GM18951 (cell line): ENCODE data around the gene TMEM88.
"Not testable (repeated sequence)": the region's sequence is repeated elsewhere in the genome, so short reads cannot be mapped to it uniquely, and the experiment has no call there.

Experiments used
- POLR2A ChIP-seq: IDR thresholded peaks from 4 replicates; pipeline ENCODE4 v1.6.1; 2011; ENCODE audit warnings: mild to moderate bottlenecking; ENCODE audit not compliant: insufficient read length, insufficient read depth; ENCODE audit errors: extremely low read depth
- in situ Hi-C: fragments of 300-500 bp; cut with MboI; formaldehyde crosslinking; loops from one replicate; pipeline ENCODE4 v1.12.0; 2022; ENCODE audit warnings: low sequenced_read_pairs, mixed read lengths, inconsistent platforms; ENCODE audit not compliant: unreplicated experiment

Gene TMEM88

GRCh38 chr17:7862692-7863437, 8.0 kb downstream of the TMEM88 start:
- TF ChIP-seq POLR2A = no peak
- in situ Hi-C loops = no loop called here

GRCh38 chr17:7864384-7864783, 9.5 kb downstream of the TMEM88 start:
- in situ Hi-C loops = not testable (repeated sequence)

- in situ Hi-C loops = no loop called here
- TF ChIP-seq POLR2A = no peak
Measured at GRCh38 chr17:7864995-7865650, 10.3 kb downstream of the TMEM88 start.

- in situ Hi-C loops = no loop called here
Measured at GRCh38 chr17:7867881-7868329, 13.0 kb downstream of the TMEM88 start.

GRCh38 chr17:7873051-7873450, 18.2 kb downstream of the TMEM88 start:
- in situ Hi-C loops = no loop called here

More at GRCh38 chr17:7867881-7868329, 13.0 kb downstream of the TMEM88 start:
- no peak for TF ChIP-seq POLR2A

GRCh38 chr17:7875804-7876370, 21.0 kb downstream of the TMEM88 start:
- in situ Hi-C loops = no loop called here
- no peak for TF ChIP-seq POLR2A

More at GRCh38 chr17:7873051-7873450, 18.2 kb downstream of the TMEM88 start:
- no peak for TF ChIP-seq POLR2A

GRCh38 chr17:7878234-7878633, 23.4 kb downstream of the TMEM88 start:
- TF ChIP-seq POLR2A = no peak
- in situ Hi-C loops = no loop called here

- TF ChIP-seq POLR2A = no peak
- in situ Hi-C loops = no loop called here
Measured at GRCh38 chr17:7880076-7880868, 25.4 kb downstream of the TMEM88 start.

GRCh38 chr17:7881276-7882054, 26.6 kb downstream of the TMEM88 start:
- in situ Hi-C loops = no loop called here

GRCh38 chr17:7882068-7882467, 27.2 kb downstream of the TMEM88 start:
- in situ Hi-C loops = no loop called here

More at GRCh38 chr17:7881276-7882054, 26.6 kb downstream of the TMEM88 start:
- TF ChIP-seq POLR2A = no peak

GRCh38 chr17:7882629-7883028, 27.8 kb downstream of the TMEM88 start:
- in situ Hi-C loops = no loop called here

More at GRCh38 chr17:7882068-7882467, 27.2 kb downstream of the TMEM88 start:
- TF ChIP-seq POLR2A = peak; percentile 29

GRCh38 chr17:7883781-7884386, 29.0 kb downstream of the TMEM88 start:
- in situ Hi-C loops = no loop called here
- TF ChIP-seq POLR2A = no peak

More at GRCh38 chr17:7882629-7883028, 27.8 kb downstream of the TMEM88 start:
- TF ChIP-seq POLR2A = no peak
